Measurements from ENCODE around the gene PRKACB. TPM values are rescaled to one million over a fixed set of nuclear protein-coding genes. Genes with fewer than 3 reads are reported as not detected.

The PRKACB gene
- total RNA-seq, 1 experiment from 2014 or later, result 135 TPM

- Histone ChIP-seq H4K20me1 (ENCODE audit: insufficient read depth) (no peaks in the 10 kb centered on the region), H3K4me3 (replicated peaks in 1 of 2; ENCODE audit: low read depth in 1 of 2, low read length in 2 of 2) (no peak overlapping the region), H3K9ac (ENCODE audit: low read length) (no peak overlapping the region), H3K79me2 (ENCODE audit: insufficient read depth, low read length) (no peaks in the 10 kb centered on the region), H3K4me1 (ENCODE audit: control insufficient read depth in 1 of 2, insufficient read depth in 2 of 2, low read length in 2 of 2) (no peaks in the 10 kb centered on the region; a peak in 1 of 4 replicates), H3K27ac (ENCODE audit: low read depth, low read length) (no peak overlapping the region), H2AFZ (ENCODE audit: low read depth, low read length, poor library complexity, severe bottlenecking) (no peak overlapping the region), H3K9me2 (ENCODE audit: insufficient read depth) (no peaks in the 10 kb centered on the region), H3K4me2 (ENCODE audit: low read length) (no peak overlapping the region), H3K27me3 (ENCODE audit: insufficient read depth, low read length) (no peaks in the 10 kb centered on the region), H3K9me3 (ENCODE audit: control insufficient read depth in 1 of 2, insufficient read depth in 1 of 2, low read depth in 1 of 2, low read length in 2 of 2) (peaks cover 0 to 3% of the 10 kb centered on the region in 2 experiments; a peak in 1 of 4 replicates), H3K36me3 (ENCODE audit: control insufficient read depth in 1 of 2, insufficient read depth in 2 of 2, low read length in 2 of 2) (no peaks in the 10 kb centered on the region)
- ATAC-seq, result no peak
- no peak for TF ChIP-seq MAX (IDR thresholded peaks at IDR 0.05)
- POLR2A ChIA-PET, result no interaction called here
- CTCF ChIA-PET, result interaction anchor here (0.8 to 1.0 kb wide), 2 partner anchors 8 to 203 kb away, joined by 3 read pairs; no protein-coding TSS in a partner anchor
- no peak for DNase-seq (ENCODE audit: low read depth, low spot score)
- intact Hi-C loops (cut with micrococcal nuclease), result no loop called here
- no TSS peak for BruUV-seq (replicated peaks)
- RAD21 ChIA-PET (ENCODE audit: low non-redundant PET in 1 of 2, low total read pairs in 2 of 2, uncharacterized antibody in 2 of 2, unreplicated experiment in 2 of 2), result no interaction called here
Observed at GRCh38 chr1:84135341-84135740, 8.7 kb upstream of the PRKACB start.

- no TSS peak for BruUV-seq (replicated peaks)
- intact Hi-C loops (cut with micrococcal nuclease), result loop anchor here (1.0 to 5.0 kb wide), 11 partner anchors 111 to 796 kb away; partner anchors contain the start of genes GNG5, SAMD13 and SPATA1
- H3K4me1 ChIP-seq (ENCODE audit: control insufficient read depth in 1 of 2, insufficient read depth in 2 of 2, low read length in 2 of 2), result peaks cover 52 to 57% of the 10 kb centered on the region in 2 experiments
- TF ChIP-seq TCF7L2 (IDR thresholded peaks at IDR 0.05; ENCODE audit: borderline replicate concordance, extremely low read depth, insufficient read depth, insufficient read length), result no peak
- peak; percentile 48 to 70 (median 67) for TF ChIP-seq CTCF (IDR thresholded peaks at IDR 0.05 in 2 of 3, conservative IDR thresholded peaks at IDR 0.05 in 1 of 3; ENCODE audit: borderline replicate concordance in 1 of 3, insufficient read depth in 1 of 3, low read depth in 2 of 3, low read length in 2 of 3)
- TF ChIP-seq RAD21 (IDR thresholded peaks at IDR 0.05; ENCODE audit: low read depth), result peak; percentile 85
- peak overlapping the region; percentile 89 for H3K27ac ChIP-seq (ENCODE audit: low read depth, low read length)
- H2AFZ ChIP-seq (ENCODE audit: low read depth, low read length, poor library complexity, severe bottlenecking), result no peak overlapping the region
- H3K9ac ChIP-seq (ENCODE audit: low read length), result peak overlapping the region; percentile 17; the same call in 1 of the 2 replicates
- H3K79me2 ChIP-seq (ENCODE audit: insufficient read depth, low read length), result peaks cover 12% of the 10 kb centered on the region
- no peaks in the 10 kb centered on the region for H3K36me3 ChIP-seq (ENCODE audit: control insufficient read depth in 1 of 2, insufficient read depth in 2 of 2, low read length in 2 of 2)
- DNase-seq (ENCODE audit: low read depth, low spot score), result no peak
- RAD21 ChIA-PET (ENCODE audit: low non-redundant PET in 1 of 2, low total read pairs in 2 of 2, uncharacterized antibody in 2 of 2, unreplicated experiment in 2 of 2), result interaction anchor here (0.6 to 2.2 kb wide), 6 partner anchors 161 to 463 kb away, joined by 3 to 7 read pairs (median 4); no protein-coding TSS in a partner anchor
- no peaks in the 10 kb centered on the region for H4K20me1 ChIP-seq (ENCODE audit: insufficient read depth)
- no peak overlapping the region for H3K4me2 ChIP-seq (ENCODE audit: low read length)
- no peaks in the 10 kb centered on the region for H3K9me2 ChIP-seq (ENCODE audit: insufficient read depth)
- CTCF ChIA-PET, result interaction anchor here (0.6 to 2.6 kb wide), 26 partner anchors 14 to 734 kb away, joined by 3 to 29 read pairs (median 4); partner anchors contain the start of genes GNG5 and SPATA1
- H3K27me3 ChIP-seq (ENCODE audit: insufficient read depth, low read length), result no peaks in the 10 kb centered on the region
- ATAC-seq, result peak; percentile 30; the same call in 1 of the 2 replicates
- POLR2A ChIA-PET, result interaction anchor here (0.8 to 1.2 kb wide), 4 partner anchors 278 to 478 kb away, joined by 3 to 4 read pairs (median 3); partner anchors contain the start of genes GNG5 and SPATA1
- H3K9me3 ChIP-seq (ENCODE audit: control insufficient read depth in 1 of 2, insufficient read depth in 1 of 2, low read depth in 1 of 2, low read length in 2 of 2), result peaks cover 0 to 3% of the 10 kb centered on the region in 2 experiments; a peak in 1 of 4 replicates
- H3K4me3 ChIP-seq (replicated peaks in 1 of 2; ENCODE audit: low read depth in 1 of 2, low read length in 2 of 2), result no peak overlapping the region
Observed at GRCh38 chr1:84141182-84142003, 2.7 kb upstream of the PRKACB start.

Measured in HCT116 (cell line).